Peyer's patch (tissue), 4 donors: ENCODE data around the gene STAT6.

ENCODE experiments used
- CTCF ChIP-seq, 6 experiments: fragments of 450-650 bp in 4 of 6; fragments of 200-600 bp in 2 of 6; sonication (generic) in 1 of 6; IDR thresholded peaks; one replicate each; pipeline ENCODE4 v1.5.1; 2017 to 2019; ENCODE audit warnings: antibody characterized with exemption in 6 of 6, mild to moderate bottlenecking in 3 of 6, moderate library complexity in 1 of 6
- POLR2A ChIP-seq, 2 donors: fragments of 450-650 bp; IDR thresholded peaks; one replicate each; pipeline ENCODE4 v1.5.1; 2017; ENCODE audit warnings: antibody characterized with exemption in 2 of 2, mild to moderate bottlenecking in 2 of 2, moderate library complexity in 2 of 2

GRCh38 chr12:57160040-57160439, 48.9 kb upstream of the STAT6 start:
- no peak for TF ChIP-seq CTCF (IDR thresholded peaks at IDR 0.05)
- no peak for TF ChIP-seq POLR2A (IDR thresholded peaks at IDR 0.05)
